Astrocyte (in vitro differentiated cells and primary cell): Measurements from ENCODE around the gene HCN1. TPM values are rescaled to one million over a fixed set of nuclear protein-coding genes. Genes with fewer than 3 reads are reported as not detected.

Experiments
- DNase-seq: peaks from one replicate; pipeline ENCODE4 v3.0.0-alpha.2; 2010; ENCODE audit warnings: low read depth
- FAIRE-seq: peaks from 2 replicates; lab custom pipeline; 2011; peaks lifted over from hg19 to GRCh38; lab: Jason Lieb, UNC
- H2AFZ ChIP-seq: 2 replicates; pipeline ENCODE4 v1.6.0; 2012; ENCODE audit warnings: low read depth, low read length, inconsistent platforms
- H3K27ac ChIP-seq: 2 replicates; pipeline ENCODE4 v1.5.1; 2011; ENCODE audit warnings: low read depth, low read length, inconsistent platforms
- H3K27me3 ChIP-seq: 2 replicates; pipeline ENCODE4 v1.6.0; 2011; ENCODE audit warnings: low read length, inconsistent platforms; ENCODE audit not compliant: insufficient read depth
- H3K36me3 ChIP-seq: 2 replicates; pipeline ENCODE4 v1.5.1; 2011; ENCODE audit warnings: low read length, inconsistent platforms; ENCODE audit not compliant: insufficient read depth
- H3K4me1 ChIP-seq: 2 replicates; pipeline ENCODE4 v1.5.1; 2011; ENCODE audit warnings: low read length, inconsistent platforms; ENCODE audit not compliant: insufficient read depth
- H3K4me2 ChIP-seq: 2 replicates; pipeline ENCODE4 v1.6.0; 2012; ENCODE audit warnings: low read length, inconsistent platforms
- H3K4me3 ChIP-seq: 2 replicates; pipeline ENCODE4 v1.5.1; 2011; ENCODE audit warnings: low read depth, mild to moderate bottlenecking, low read length, inconsistent platforms; ENCODE audit not compliant: insufficient read depth
- H3K79me2 ChIP-seq: 2 replicates; pipeline ENCODE4 v1.6.0; 2012; ENCODE audit warnings: mild to moderate bottlenecking, low read length, inconsistent platforms; ENCODE audit not compliant: insufficient read depth
- H3K9ac ChIP-seq: 2 replicates; pipeline ENCODE4 v1.6.0; 2012; ENCODE audit warnings: mild to moderate bottlenecking, low read length, inconsistent platforms
- H3K9me3 ChIP-seq: 2 replicates; pipeline ENCODE4 v1.5.1; 2012; ENCODE audit warnings: low read depth, mild to moderate bottlenecking, low read length, inconsistent platforms; ENCODE audit not compliant: insufficient read depth
- H4K20me1 ChIP-seq: 2 replicates; pipeline ENCODE4 v1.6.0; 2012; ENCODE audit warnings: low read length, inconsistent platforms; ENCODE audit not compliant: insufficient read depth
- H3K27ac Mint-ChIP-seq: one replicate; pipeline ENCODE4 v1.8.0; 2021; ENCODE audit warnings: mild to moderate bottlenecking, mixed read lengths; ENCODE audit not compliant: unreplicated experiment
- H3K27me3 Mint-ChIP-seq: one replicate; pipeline ENCODE4 v1.8.0; 2021; ENCODE audit warnings: low read depth, mixed read lengths; ENCODE audit not compliant: unreplicated experiment
- H3K36me3 Mint-ChIP-seq: one replicate; pipeline ENCODE4 v1.8.0; 2021; ENCODE audit warnings: low read depth, mixed read lengths; ENCODE audit not compliant: unreplicated experiment
- H3K4me1 Mint-ChIP-seq: one replicate; pipeline ENCODE4 v1.8.0; 2021; ENCODE audit warnings: low read depth, mixed read lengths; ENCODE audit not compliant: unreplicated experiment
- H3K4me3 Mint-ChIP-seq: one replicate; pipeline ENCODE4 v1.8.0; 2021; ENCODE audit warnings: mild to moderate bottlenecking, moderate library complexity, mixed read lengths; ENCODE audit not compliant: unreplicated experiment
- H3K9me3 Mint-ChIP-seq: one replicate; pipeline ENCODE4 v1.8.0; 2021; ENCODE audit warnings: mild to moderate bottlenecking, mixed read lengths; ENCODE audit not compliant: unreplicated experiment
- CTCF ChIP-seq: IDR thresholded peaks from 2 replicates; pipeline ENCODE4 v1.5.1; 2011; ENCODE audit warnings: low read depth, mild to moderate bottlenecking, inconsistent platforms, low read length, moderate library complexity; ENCODE audit not compliant: insufficient read depth
- EZH2 ChIP-seq: IDR thresholded peaks from 2 replicates; pipeline ENCODE4 v1.6.1; 2012; ENCODE audit warnings: mild to moderate bottlenecking, low read length, inconsistent platforms; ENCODE audit not compliant: insufficient read depth
- total RNA-seq: library from RNA; stranded (reverse); gene quantifications from 2 replicates; pipeline ENCODE4 v1.2.1, GENCODE V29; 2021

Gene HCN1
- total RNA-seq, 1 donor from 2014 or later: 0.11 TPM

GRCh38 chr5:45440466-45440865 lies 255.7 kb downstream of the HCN1 start:
- no peak overlapping the region for H3K27ac ChIP-seq
- no peak overlapping the region for H3K9ac ChIP-seq
- H3K9me3 ChIP-seq: no peaks in the 10 kb centered on the region
- H3K36me3 ChIP-seq: no peaks in the 10 kb centered on the region
- FAIRE-seq (no peak), DNase-seq (no peak)
- TF ChIP-seq CTCF: no peak
- TF ChIP-seq EZH2: no peak
- no peaks in the 10 kb centered on the region for H3K27me3 Mint-ChIP-seq
- H3K4me3 Mint-ChIP-seq: no peak overlapping the region
- H2AFZ ChIP-seq: no peak overlapping the region
- no peak overlapping the region for H3K4me2 ChIP-seq
- H3K4me3 ChIP-seq: no peak overlapping the region
- no peaks in the 10 kb centered on the region for H4K20me1 ChIP-seq
- no peaks in the 10 kb centered on the region for H3K79me2 ChIP-seq
- no peaks in the 10 kb centered on the region for H3K4me1 ChIP-seq
- no peaks in the 10 kb centered on the region for H3K27me3 ChIP-seq
- no peaks in the 10 kb centered on the region for H3K9me3 Mint-ChIP-seq
- H3K4me1 Mint-ChIP-seq: no peaks in the 10 kb centered on the region
- no peak overlapping the region for H3K27ac Mint-ChIP-seq
- H3K36me3 Mint-ChIP-seq: no peaks in the 10 kb centered on the region

GRCh38 chr5:45437752-45438151 lies 258.4 kb downstream of the HCN1 start:
- H3K4me1 Mint-ChIP-seq: no peaks in the 10 kb centered on the region
- no peaks in the 10 kb centered on the region for H3K9me3 Mint-ChIP-seq
- no peak overlapping the region for H3K27ac ChIP-seq
- TF ChIP-seq EZH2 (no peak), CTCF (no peak)
- no peak overlapping the region for H2AFZ ChIP-seq
- H3K27ac Mint-ChIP-seq: no peak overlapping the region
- H3K4me1 ChIP-seq: no peaks in the 10 kb centered on the region
- no peaks in the 10 kb centered on the region for H3K36me3 ChIP-seq
- no peak overlapping the region for H3K4me3 Mint-ChIP-seq
- no peak for FAIRE-seq
- H3K27me3 Mint-ChIP-seq: no peaks in the 10 kb centered on the region
- peaks cover 3% of the 10 kb centered on the region for H3K9me3 ChIP-seq
- no peaks in the 10 kb centered on the region for H3K79me2 ChIP-seq
- no peak for DNase-seq
- H3K27me3 ChIP-seq: no peaks in the 10 kb centered on the region
- H4K20me1 ChIP-seq: no peaks in the 10 kb centered on the region
- H3K36me3 Mint-ChIP-seq: no peaks in the 10 kb centered on the region
- no peak overlapping the region for H3K9ac ChIP-seq
- H3K4me3 ChIP-seq: no peak overlapping the region
- no peak overlapping the region for H3K4me2 ChIP-seq

GRCh38 chr5:45417285-45417998 lies 278.7 kb downstream of the HCN1 start:
- no peak overlapping the region for H2AFZ ChIP-seq
- H3K9me3 ChIP-seq: no peaks in the 10 kb centered on the region

More at GRCh38 chr5:45417285-45417998, 278.7 kb downstream of the HCN1 start:
- DNase-seq (no peak), FAIRE-seq (no peak)
- no peaks in the 10 kb centered on the region for H3K9me3 Mint-ChIP-seq
- H3K4me3 Mint-ChIP-seq: no peak overlapping the region
- Histone ChIP-seq H3K27ac (no peak overlapping the region), H3K4me3 (no peak overlapping the region), H3K27me3 (no peaks in the 10 kb centered on the region), H4K20me1 (no peaks in the 10 kb centered on the region), H3K79me2 (no peaks in the 10 kb centered on the region), H3K36me3 (no peaks in the 10 kb centered on the region), H3K4me1 (no peaks in the 10 kb centered on the region), H3K9ac (no peak overlapping the region), H3K4me2 (no peak overlapping the region)
- H3K36me3 Mint-ChIP-seq: no peaks in the 10 kb centered on the region
- H3K27ac Mint-ChIP-seq: no peak overlapping the region
- TF ChIP-seq EZH2 (no peak), CTCF (no peak)
- peaks cover 2% of the 10 kb centered on the region for H3K4me1 Mint-ChIP-seq
- H3K27me3 Mint-ChIP-seq: no peaks in the 10 kb centered on the region
